NCI-H510A (cell line): ENCODE results near the gene PTPRK.
"Not testable (repeated sequence)": the region's sequence is repeated elsewhere in the genome, so short reads cannot be mapped to it uniquely, and the experiment has no call there.

Experiments
- DNase-seq: peaks from one replicate; lab custom pipeline; 2025; lab: John Stamatoyannopoulos, UW

PTPRK gene

DNA sequence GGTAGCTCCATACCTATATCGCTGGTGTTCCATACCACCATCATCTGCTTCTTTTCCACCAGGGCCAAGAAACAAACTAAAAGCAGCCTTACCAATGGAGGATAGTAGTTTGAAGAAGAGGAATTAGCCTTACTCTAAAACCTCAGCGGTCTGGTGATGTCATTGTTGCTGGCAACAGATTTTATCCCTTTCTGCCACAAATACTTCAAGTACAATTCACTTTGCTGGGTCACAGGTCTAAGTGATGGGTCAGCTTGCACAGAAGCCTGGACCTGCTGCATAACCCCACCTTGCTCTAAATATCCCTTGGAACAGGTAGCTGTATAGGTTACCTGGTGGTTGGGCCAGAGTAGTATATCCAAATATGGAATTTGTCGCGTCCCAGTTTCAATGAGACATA, 566.3 kb downstream of the PTPRK start:
- DNase-seq: no peak

DNA sequence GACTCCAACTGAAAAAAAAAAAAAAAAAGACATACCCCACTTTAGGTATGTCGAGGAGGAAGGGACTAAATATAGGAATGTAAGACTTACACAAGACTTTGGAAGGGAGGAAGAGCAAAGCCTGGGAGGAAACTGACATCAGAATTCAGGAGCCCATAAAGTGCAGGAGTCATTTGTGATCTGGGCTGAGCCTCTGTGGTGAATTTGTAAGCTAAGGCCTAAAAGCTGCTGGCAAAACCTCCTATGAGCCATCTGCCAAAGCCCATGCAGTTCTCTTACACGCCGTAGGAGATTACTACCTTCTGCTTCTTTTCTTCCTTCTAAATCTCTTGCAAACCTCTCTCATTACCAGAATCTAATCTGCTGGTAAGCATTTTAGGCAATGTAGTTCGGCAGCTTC, 567.6 kb downstream of the PTPRK start:
- DNase-seq: no peak

GRCh38 chr6:127952176-127952575, 568.2 kb downstream of the PTPRK start:
- DNase-seq: no peak

DNA sequence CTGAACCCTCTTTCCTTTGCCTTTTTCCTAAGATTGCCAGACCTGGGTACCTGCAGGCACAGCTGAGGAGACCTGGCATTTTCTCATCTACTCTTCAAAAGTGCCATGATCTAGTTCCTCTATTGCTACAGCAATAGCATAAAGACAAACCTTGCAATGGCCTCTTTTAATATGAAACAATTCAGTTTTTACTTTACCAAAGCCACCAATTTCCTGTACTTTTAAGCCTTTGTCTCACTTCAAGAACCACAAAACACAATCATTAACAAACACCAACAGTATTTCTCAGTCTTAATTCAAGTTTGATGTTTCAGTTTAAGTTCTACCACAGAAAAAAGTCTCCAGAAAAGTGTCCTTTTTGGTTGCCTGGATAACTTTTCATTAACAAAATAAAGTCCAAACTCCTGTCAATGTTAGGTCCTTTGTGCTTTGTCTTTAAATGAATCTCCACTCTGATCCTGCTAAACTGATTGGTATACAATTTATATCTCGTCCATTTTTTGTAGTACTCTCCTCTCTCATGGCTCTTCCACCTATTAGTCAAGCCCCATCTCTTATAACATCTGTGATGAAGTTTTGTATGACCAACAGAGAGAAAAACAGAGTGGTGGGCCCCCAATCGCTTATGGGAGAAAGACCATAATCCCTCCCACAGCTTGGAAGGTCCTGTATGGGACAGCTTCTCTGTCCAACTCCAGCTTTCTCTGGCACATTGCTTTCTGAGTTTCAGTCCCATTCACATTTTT, 569.1 kb downstream of the PTPRK start:
- no peak for DNase-seq

- no peak for DNase-seq
These were observed 569.7 kb downstream of the PTPRK start for GRCh38 chr6:127950566-127951145.

DNA sequence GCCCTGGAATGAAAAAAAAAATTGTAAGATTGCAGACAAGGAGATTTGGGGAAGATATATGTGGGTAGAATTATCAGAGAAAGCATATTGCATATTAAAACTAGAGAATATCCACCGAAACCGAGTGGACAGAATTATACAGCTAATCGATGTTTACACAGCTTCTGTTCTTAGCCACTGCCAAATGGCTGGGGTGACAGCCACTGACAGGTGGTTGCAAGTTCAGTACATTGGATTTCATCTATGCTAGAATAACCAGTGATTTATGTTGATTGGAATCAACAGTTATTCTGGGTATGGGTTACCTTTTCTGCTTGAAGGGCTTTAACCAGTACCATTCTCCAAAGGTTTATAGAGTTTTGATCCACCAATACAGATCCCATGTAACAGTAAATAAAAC, 571.1 kb downstream of the PTPRK start:
- no peak for DNase-seq

- no peak for DNase-seq
These were observed 574.0 kb downstream of the PTPRK start for GRCh38 chr6:127946388-127946787.

DNA sequence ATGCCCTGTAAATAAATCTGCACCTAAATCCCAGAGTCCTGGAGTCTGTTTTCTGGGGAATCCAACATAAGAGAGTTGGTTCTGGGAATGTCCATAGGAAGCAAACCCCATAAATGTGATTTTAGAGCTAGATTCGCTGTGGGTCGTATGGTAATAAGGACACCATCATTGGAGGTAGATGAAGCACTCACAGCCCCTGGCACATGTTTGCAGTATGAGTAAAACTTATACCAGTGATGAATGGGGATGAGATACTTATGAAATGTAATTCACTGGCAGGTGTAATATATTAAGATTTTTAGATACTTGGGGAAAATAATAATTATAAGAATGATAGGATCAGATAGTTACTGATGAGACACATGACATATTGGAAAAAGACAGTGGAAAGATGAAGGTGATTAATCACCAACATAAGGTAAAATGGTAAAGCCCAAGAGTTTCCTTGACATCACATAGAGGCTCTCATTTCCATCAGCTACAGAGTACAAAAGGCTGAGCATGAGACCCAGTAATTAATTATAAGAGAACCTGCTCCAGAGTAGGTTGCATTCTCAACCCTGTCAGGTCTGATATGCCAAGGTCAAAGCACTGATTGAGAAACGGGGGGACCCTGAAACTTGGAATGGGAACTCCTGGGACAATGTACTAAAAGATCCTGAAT, 574.8 kb downstream of the PTPRK start:
- no peak for DNase-seq

- no peak for DNase-seq
These were observed 579.2 kb downstream of the PTPRK start for GRCh38 chr6:127941228-127941627.

DNA sequence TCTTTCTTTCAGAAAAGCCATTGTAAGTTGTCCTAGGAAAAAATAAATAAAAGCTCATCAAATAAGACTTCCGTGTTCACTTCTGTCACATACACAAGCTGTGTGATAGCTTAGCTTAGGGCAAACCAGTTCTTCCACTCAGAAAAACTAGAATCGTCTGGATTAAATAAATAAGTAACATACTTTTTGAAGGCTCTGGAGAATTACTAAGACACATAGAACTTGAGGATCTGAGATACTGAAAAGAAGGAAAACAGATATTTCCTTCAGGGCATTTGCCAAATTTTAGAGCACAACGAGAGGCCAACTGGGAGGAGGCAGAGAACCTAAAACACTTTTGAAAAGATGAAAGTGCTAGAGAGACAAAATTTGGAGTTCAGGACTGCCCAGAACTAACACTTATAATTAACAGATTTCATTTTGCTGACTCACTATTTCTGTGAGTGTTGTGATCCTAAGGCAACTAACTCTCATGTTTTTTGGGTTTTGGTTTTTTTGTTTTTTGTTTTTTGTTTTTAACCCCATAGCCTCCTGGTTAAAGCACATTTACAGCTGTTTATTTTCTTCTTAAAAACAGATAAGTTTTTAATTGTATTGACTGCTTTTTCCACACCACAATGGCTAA, 580.8 kb downstream of the PTPRK start:
- no peak for DNase-seq

DNA sequence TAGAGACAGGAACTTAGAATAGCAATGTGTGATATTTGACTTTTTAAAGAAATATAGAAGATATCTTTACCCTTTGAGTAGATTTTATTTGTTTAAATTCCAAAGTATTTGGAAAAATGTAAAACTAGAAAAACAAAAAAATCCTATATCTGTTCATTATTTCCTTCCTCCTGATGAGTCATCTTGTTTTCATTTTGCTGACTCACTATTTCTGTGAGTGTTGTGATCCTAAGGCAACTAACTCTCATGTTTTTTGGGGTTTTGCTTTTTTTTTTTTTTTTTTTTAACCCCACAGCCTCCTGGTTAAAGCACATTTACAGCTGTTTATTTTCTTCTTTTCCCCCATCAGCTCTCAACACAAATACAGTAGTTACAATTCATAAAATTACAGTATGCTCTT, 581.7 kb downstream of the PTPRK start:
- no peak for DNase-seq

DNA sequence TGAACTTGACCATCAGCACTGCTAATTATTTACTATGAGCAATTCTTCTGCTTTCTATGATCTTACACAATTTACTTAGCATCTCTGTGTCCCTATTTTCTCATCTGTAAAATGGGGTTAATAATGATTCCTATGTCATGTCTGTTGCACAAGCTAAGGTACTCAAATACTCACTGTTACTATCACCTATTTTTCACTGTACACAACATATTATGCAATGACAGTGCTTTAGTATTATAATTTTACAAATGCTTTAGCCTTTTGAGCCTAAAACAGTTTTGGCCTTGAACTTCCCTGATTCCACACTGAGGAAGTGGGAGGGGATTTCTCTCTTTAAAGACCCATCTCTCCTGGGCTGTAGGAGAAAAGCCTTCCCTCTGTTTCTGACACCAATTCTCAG, 582.7 kb downstream of the PTPRK start:
- no peak for DNase-seq

DNA sequence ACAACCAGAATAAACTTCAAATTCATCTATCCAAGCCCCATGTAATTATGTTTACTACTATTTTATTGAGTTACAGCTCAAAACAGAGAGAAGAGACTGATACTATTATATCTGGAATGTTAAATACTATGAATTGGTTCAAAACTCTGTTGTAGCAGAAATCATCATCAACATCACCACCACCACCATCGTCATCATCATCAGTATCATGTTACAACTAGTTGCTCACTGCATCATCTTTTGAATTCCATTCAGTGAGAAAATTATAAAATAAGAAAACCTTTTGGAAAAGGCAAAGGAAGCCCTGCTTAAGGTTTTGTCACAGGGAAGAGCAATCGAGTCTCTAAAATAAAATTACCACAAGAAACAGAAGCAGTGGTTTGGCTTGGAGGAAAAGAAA, 583.3 kb downstream of the PTPRK start:
- no peak for DNase-seq

DNA sequence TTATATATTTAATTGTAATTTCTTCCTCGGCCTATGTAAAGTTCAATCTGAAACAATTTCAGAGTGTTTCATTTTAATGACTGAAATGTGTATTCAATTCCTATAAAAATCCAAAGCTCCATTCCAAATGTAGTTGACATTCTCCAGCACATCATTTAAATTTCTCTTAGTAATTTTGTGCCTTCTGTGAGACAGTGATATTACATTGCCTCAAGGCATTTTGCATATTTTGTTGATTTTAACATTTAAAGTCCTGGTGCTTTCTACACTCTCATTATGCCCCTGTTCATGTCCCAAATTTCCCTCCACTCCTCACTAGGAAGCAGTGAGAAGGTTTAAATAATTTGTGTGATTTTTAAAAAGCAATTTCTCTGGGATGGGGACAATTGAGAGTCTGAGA, 585.4 kb downstream of the PTPRK start:
- DNase-seq: no peak

GRCh38 chr6:127933852-127934840, 586.3 kb downstream of the PTPRK start:
- DNase-seq: no peak

- no peak for DNase-seq
These were observed 587.3 kb downstream of the PTPRK start for GRCh38 chr6:127933137-127933536.

DNA sequence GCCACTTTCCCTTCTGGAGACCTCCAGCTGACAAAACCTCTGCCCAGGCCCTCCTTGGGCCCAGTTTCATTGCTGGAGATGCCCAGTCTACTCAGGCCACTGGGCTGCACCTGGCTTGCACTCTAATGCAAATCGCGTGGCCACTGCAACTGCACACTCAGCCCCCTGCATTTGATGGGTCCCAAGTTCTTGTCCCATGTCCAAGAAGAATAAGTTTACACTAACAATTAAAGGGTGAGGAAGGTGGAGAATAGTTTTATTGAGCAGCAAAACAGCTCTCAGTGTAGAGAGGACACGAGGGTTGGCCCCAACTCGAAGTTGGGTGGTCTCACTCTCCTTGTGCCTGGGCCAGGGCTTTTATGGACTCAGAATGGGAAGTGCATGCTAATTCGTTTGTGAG, 587.7 kb downstream of the PTPRK start:
- DNase-seq: no peak

DNA sequence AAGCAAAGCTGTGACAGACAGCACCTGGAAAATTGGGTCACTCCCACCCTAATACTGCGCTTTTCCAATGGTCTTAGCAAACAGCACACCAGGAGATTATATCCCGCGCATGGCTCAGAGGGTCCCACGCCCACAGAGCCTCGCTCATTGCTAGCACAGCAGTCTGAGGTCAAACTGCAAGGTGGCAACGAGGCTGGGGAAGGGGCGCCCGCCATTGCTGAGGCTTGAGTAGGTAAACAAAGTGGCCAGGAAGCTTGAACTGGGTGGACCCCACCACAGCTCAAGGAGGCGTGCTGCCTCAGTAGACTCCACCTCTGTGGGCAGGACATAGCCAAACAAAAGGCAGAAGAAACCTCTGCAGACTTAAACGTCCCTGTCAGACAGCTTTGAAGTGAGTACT, 594.0 kb downstream of the PTPRK start:
- not testable (repeated sequence) for DNase-seq

- no peak for DNase-seq
These were observed 596.0 kb downstream of the PTPRK start for GRCh38 chr6:127924440-127924839.

DNA sequence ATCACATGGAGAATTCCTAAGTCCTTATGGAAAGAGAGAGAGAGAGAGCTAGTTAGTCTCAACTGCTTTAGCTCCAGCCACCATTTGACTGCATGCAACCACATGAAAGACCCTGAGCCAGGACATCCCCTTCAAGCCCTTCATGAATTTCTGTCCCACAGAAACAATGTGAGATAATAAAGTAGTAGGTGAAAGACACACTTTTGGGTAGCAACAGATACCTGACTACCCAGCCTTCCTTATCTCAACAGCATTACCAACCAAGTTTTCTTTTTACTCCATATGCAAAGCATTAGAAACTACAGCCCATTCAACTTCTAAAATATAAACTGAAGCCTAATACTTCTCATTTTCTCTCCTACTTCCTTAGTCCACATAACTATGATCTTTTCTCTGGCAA, 596.4 kb downstream of the PTPRK start:
- DNase-seq: no peak

DNA sequence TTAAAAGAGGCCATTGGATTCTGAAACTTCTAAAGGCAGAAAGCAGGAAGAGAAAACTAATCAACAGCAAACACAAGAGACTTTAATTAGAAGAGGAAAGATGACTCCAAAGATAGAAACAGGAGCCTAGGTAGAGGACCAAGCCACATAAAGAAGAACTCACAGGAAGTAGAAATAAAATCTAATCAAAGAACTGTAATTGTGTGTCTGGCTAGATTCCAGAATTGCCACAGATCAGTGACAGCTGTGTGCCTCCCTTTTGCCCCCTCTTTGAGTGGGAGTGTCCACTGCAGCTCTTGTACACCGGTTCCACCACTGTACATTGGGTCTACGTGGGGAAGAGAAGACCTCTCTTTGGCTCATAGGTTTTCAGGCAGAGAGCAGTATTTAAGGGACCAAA, 597.3 kb downstream of the PTPRK start:
- DNase-seq: no peak

- no peak for DNase-seq
These were observed 598.4 kb downstream of the PTPRK start for GRCh38 chr6:127921982-127922381.
